GM21529 (cell line): ENCODE data around the gene CPNE2.
A peak's percentile ranks its signal among the peaks of the same experiment; 100 is the strongest.
"Not testable (repeated sequence)": the region's sequence is repeated elsewhere in the genome, so short reads cannot be mapped to it uniquely, and the experiment has no call there.

Source experiments
- ATAC-seq: cut with Tn5 transposase; IDR thresholded peaks from one replicate; pipeline ENCODE4 v1.9.1; 2021; ENCODE audit not compliant: unreplicated experiment

CPNE2 gene

DNA sequence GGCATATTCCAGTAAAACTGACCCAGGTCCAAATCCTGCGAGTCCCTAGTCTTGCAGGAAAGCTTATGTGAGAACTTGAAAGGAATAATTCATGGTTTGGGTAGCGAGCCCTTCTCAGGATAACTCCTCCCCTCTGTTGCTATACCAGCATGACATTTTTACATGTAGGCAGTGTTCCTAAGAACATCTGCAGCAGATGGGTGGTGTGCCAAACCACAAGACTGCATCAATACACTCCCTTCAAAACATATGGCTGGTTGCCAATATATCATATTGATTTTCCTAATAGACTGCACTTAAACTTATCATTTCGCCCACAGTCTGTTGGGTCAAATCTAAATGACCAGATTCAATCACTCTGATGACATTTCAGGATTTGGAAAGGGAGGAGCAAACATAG lies 73.6 kb downstream of the CPNE2 start:
- no peak for ATAC-seq

DNA sequence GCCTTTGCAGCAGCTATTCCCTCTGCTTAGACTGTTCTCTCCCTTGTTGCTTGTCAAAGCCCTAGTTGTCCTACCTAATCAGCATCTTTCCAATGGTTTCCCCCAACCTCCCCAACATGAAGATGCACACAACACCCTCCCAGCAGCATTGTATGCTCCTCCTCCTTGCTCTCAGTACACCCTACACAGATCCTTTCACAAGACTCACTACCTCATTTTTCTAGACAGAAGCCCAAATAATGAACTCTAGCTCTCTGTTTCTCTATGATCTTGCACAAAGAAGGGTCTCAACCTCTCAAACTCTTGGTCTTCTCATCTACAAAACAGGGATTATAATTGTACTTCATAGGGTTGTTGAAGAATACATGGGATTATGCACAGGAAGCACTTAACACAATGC lies 74.1 kb downstream of the CPNE2 start:
- no peak for ATAC-seq

DNA sequence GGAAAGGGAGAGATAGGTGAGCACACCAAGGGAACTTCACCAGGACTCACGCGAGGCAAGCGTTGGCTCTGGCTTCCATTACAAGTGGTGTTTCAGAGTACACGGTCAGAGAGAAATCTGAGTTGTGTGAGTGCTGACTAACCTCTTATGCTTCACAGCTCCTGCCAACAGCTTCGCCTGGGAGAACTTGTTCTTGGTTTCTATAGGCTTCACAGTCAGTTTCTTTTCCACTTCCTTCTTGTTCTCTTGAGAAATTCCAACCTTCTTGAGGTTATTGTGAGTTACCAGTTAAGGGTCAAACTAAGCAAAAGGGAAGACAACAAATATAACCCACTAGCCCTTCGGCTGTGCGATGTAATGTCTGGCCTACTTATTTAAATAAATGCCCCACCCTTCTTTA lies 74.6 kb downstream of the CPNE2 start:
- no peak for ATAC-seq

DNA sequence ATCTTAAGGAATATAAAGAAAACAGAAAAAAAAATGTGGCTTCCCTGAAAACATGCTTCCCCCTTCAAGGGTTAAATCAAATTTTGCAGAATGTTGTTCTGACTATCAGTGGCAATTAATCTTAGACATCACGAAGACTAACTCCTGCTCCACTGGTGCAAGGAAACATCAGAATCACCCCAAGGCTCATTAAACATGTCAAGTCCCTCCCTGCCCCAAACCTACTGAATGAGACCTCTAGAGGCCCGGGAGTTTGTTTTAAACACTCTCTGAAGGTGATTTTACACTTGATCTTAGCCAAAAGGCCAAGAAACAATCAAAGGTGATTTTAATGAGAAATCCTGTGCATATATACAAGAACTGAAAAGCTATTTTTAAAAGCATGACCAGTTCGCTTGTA lies 75.2 kb downstream of the CPNE2 start:
- no peak for ATAC-seq

DNA sequence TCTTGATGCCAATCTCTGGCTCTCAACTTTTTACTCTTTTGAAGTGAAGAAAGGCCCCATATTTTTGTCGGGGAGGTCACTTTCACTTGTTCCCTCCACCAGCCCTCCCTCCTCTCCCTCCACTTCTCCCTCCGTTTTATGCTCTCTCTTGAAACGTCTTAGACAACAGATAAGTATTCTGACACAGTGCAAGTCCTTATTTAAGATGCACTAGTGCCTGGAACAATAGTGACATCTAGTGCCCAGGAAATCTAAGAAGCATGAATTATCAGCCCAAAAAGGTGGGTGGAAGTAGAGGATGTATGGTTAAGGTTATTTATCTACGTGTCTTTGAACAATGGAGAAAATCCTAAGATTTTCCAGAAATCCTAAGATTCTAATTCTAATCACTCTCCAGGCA lies 75.6 kb downstream of the CPNE2 start:
- ATAC-seq, result no peak

DNA sequence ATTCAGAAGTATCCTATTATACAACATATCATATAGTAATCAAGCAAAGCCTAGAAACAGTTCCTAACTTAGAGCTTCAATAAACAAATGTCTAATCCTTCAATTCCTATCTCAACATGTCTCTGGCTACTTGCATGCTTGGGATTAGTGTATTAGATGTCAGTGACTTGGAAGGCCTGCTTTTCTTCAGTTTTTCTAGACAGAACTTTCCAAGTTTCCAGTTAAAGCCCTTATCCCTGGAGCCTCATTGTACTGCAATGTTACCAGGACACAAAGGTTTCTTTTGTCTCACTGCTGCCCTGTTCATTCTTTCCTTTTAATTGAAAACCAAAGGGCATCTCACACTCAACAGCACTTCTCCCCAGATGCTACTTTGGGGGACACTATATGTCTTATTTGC lies 76.9 kb downstream of the CPNE2 start:
- no peak for ATAC-seq

DNA sequence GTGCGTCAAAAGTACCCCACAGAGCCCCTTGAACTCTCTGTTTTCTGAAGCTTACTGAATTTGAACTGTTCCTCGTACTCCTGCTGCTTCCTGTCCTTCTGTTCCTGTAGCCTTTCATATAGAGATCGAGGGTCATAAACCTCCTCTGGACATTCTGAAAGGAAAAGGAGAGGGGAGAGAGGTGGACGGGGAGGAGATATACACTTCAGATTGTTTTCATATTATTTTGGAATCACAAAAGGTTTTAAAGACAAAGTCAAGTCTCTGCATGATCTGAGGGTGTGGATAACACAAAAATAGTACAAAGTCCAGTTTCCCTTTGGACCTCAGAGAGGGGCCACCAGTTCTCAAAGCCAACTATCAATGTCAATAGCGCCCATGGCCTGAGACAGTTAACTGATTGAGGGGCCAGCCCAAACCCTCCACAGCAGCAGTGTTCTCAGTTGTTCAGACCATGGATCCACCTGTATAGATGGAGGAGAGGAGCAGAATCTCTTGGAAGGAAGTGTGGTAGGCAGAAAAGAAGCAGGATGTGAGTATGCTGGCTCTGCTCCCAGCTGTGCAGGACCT lies 80.4 kb downstream of the CPNE2 start:
- no peak for ATAC-seq

DNA sequence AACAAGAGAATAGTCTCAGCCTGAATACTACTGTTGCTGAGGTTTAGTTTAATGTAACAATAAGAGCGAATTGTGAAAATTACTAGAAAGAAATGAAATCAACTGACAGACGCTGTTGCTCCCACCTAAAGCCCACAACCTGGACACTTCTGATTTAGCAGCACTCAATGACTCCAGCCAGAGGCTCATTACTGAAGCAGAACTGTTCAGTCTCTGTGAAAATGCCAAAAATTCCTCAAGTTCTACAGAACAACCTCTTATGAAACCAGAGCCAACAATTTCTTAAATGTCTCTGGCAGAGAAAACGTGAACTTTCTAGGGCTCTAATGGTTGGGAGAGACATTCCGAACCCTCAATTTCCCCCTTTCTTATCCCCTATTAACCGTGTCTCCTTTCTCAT lies 83.5 kb downstream of the CPNE2 start:
- no peak for ATAC-seq

DNA sequence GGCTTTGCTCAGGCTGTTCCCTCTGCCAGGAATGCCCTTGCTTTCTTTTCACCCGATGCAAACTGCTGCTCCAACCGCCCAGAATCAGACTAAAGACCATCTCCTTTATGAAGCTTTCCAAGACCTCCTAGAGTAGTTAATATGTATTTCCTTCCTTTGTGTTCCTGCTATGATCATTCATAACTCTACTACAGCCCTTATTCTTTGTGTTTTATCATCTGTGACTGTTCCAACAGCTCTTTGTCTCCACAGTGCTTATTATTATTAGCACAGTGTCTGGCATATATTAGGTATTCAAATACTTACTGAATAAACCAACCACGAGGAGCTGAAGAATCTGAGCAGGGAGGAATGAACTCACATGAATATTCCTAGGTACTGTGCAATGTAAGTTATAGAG lies 85.8 kb downstream of the CPNE2 start:
- ATAC-seq, result no peak

DNA sequence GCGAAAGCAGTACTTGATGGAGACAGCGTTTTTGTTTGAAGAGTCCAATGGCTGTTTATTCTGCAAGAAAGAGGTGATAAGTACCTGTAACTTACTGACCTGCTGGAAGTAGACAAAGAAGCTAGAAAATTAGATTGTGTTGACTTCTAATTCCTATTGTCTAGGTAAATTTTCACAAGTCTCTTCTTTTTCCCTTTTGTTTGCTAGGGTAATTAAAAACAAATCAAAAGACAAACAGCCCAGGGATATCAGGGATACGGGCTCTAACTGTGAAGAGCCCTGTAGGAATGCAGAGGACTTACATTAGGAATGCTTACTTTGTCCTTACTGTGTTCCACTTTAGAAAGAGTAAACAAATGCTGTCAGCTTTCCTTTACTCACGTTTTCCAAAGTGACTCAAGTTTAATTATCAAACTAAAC lies 86.4 kb downstream of the CPNE2 start:
- no peak for ATAC-seq

DNA sequence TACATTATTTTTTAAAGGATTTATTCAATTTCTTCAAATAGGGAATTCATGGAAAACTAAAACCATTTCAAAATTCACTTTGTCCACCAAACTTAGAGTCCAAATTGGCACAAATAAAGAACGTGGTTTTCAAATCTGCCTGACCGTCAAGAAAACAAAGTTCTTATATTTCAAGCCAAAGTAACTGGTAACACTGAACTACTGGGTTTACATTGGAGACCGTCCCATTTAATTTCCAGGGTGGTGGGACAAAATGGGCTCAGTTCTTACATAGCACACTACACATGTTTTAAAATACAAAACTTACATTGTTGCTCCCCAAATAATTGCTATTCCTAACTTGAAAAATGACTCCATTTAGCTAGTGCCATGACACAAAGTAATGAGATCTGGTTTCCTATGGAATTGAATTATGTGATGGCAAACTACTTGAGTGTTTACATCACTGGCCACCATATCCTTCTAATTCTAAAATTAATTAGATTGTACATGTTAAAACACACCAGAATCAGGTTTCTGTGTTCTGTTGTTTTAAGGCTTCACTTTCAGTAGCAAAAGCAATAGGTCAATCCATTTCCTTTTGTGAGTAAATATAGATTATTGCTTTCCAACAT lies 86.9 kb downstream of the CPNE2 start:
- no peak for ATAC-seq

DNA sequence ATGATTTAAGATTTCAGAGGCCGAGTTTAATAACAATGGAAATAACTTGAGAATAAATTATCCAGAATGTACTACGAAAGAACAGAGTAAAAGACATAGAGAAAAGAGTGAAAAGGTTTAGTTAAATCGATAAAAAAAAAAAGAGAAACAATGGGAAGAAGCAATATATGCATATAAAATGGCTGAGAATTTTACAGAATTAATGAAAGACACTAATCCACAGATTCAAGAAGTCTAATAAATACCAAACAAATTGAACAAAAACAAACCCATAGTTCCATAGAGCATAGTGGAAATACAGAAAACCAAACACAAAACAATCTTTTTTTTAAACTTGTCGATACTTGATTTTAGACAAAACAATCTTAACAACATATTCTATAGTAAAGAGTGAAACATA lies 91.7 kb downstream of the CPNE2 start:
- ATAC-seq, result no peak

DNA sequence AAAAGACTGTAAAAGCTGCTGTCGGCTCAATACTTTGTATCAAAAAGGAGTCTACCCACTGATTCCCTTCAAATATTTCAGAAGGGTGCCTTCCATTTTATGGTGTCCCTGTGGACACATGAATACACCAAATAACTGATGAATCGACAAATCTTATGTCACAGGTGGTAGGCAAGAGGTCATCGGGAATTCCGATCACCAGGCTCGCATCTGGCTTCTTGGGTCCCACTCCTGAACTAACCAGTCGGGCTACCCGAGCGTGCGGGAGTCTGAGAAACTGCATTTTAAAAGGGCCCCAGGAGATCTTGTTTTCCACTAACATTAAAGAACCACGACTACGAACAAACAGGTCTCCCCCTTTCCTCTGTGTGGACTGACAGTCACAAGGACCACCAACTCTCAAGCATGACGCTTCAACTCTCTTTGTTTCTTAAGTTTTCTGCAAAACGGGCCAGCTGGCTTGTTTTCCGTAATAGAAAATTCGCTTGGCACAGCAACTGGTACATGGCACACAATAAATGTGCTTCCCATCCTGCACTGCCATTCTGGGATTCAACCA lies 92.6 kb downstream of the CPNE2 start:
- no peak for ATAC-seq

DNA sequence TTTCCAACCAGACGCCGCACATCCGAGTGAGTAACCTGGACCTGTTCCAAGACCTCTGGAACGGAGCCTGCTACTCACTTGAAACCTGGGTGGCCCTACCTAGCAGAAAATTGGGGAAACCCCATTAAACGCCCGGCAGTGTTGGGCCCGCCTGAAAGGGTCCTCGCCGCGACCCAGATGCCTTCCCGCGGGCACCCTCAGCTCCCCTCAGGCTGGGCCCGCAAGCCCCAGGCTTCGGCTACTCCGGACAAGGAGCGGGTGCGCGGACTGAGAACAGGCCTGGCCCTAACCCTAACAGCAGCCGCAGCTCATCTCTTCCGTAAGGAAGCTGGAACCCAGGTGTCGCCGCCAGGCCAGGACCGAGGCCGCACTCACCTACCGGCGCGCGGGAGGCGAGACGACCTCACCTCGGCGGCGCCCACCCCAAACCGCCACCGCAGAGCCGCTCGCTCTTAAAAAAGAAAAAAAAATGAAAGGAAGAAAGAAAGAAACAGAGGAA lies 93.1 kb downstream of the CPNE2 start:
- ATAC-seq, result peak; percentile 29

DNA sequence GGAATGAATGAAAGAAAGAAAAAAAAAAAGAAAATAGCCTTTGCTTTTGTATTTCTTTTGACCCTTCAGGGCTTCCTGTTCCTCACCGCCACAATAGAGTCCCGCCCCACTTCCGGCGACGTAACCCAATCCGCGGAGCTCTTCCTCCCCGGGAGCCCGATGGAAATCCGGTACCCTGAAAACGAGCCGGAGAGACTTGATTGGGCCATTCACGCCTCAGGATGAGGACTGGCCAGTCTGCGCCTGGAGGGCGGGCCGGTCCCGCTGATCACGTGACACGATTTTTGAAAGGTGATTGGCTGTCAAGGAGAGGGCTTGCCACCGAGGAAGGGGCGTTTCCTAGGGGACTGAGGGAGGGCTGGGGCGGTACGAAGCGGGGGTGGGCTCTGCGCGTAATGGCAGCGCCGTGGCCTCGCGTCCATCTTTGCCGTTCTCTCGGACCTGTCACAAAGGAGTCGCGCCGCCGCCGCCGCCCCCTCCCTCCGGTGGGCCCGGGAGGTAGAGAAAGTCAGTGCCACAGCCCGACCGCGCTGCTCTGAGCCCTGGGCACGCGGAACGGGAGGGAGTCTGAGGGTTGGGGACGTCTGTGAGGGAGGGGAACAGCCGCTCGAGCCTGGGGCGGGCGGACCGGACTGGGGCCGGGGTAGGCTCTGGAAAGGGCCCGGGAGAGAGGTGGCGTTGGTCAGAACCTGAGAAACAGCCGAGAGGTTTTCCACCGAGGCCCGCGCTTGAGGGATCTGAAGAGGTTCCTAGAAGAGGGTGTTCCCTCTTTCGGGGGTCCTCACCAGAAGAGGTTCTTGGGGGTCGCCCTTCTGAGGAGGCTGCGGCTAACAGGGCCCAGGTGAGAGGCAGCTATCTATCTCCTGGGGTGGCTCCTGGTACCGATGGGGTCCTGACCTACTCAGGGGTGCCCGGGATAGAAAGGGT lies 93.8 kb downstream of the CPNE2 start, which contains the start of the genes PSME3IP1 and RSPRY1:
PSME3IP1 (minus strand) TSS at position 95 of the 927 bp plus-strand sequence. CDS start 12,185 bp downstream, outside the sequence.
RSPRY1 (plus strand) TSS at position 385 of the 927 bp plus-strand sequence. CDS start 18,330 bp downstream, outside the sequence.
- peak; percentile 88 for ATAC-seq

DNA sequence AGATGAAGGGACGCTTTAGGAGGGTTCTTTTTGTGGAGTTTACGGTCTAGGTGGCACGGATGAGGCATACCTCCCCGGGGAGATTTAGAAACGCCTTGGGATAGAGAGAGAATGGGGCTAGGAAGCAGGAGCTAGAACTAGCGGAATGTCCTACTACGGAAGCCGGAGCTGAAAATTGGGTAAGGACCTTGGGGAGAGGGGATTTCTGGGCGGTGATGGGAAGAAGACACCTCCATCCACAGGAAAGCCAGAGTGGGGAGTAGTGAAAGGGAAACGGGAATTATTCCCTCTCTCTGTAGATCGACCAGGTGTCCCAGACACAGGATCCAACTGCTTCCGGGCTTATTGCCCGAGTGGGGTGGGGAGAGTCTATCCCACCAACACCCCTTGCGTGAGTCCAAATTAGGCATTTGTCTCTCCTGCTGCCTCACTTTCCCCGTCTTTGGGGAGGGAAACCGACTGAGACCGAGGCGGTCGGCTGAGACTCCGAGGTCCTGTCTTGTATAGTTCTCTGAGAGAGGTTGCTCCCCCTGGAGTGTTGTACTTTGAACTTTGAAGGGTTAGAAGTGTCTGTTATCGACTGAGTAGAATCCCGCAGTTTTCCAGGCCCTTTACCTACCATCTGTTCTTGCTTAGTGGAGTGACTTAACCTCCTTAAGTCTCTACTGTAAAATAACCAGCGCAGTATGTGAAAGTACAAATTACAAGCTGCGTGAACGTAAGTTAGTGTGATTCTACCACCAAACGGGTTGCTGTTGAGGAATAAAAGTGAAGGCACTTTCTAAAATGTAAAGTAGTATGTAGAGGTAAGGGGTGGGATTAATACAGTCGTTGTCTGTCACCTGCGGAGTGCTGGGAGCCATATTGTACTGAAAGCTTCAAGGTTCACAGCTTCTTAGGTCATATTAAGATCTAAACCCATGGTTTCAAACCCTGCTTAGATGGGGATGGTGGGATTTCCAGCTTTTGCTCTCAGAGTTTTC lies 94.8 kb downstream of the CPNE2 start:
- ATAC-seq, result no peak

DNA sequence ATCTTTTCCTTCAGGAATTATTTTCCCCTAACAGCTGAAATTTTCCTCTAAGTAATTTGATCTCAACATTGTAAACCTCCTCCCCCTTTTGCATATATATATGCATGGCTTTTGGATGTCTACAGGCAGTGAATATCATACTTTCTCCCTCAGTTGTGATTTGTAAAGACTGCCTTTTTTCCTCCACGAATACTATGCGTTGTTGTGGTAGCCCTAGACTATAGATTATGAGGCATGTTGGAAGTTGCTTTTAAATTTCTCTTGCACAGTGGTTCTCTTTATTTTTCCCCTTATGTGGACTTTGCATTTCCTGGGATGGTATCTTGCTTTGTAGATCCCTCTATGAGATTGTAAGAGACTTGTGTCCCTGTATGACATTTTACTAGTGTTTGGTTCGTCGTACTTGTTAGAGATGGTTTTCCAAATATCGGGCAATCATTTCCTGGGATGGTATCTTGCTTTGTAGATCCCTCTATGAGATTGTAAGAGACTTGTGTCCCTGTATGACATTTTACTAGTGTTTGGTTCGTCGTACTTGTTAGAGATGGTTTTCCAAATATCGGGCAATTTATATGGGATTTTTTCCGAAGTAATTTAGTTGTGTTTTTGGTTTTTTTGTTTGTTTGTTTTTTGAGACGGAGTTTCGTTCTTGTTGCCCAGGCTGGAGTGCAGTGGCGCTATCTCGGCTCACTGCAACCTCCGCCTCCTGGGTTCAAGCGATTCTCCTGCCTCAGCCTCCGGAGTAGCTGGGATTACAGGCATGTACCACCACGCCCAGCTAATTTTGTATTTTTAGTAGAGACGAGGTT lies 95.7 kb downstream of the CPNE2 start:
- ATAC-seq, result not testable (repeated sequence)

DNA sequence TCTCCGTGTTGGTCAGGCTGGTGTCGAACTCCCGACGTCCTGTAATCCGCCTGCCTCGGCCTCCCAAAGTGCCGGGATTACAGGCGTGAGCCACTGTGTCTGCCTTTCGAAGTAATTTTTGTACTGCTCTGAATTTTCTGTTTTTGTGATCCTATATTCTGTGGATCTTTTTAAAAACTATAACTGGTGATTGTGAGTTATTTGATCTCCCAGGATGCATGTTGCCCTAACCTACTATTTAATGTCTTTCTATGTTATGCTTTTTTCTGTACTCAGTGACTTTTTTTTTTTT lies 96.3 kb downstream of the CPNE2 start:
- ATAC-seq, result no peak

DNA sequence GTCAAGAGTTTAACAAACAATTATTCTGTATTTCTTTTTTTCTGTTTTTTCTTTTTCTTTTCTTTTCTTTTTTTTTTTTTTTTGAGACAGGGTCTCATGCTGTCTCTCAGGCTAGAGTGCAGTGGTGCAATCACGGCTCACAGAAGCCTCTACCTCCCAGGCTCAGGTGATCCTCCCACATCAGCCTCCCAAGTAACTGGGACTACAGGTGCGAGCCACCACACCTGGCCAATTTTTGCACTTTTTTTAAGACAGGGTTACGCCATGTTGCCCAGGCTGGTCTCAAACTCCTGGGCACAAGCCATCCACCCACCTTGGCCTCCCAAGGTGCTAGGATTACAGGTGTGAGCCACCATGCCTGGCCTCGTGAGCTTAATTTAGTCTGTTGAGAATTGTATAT lies 97.1 kb downstream of the CPNE2 start:
- not testable (repeated sequence) for ATAC-seq

DNA sequence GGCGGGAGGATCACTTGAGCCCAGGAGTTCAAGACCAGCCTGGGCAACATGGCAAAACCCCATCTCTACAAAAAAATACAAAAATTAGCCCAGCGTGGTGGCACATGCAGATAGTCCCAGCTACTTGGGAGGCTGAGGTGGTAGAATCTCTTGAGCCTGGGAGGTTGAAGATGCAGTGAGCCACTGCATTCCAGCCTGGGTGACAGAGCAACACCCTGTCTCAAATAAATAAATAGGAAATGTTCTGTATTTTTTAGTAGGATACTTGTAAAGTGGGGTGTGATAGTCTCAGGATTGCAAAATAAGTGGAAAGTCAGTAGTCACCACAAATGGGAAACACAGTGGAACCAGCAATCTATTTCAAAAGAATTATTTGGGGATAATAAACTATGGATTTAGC lies 97.8 kb downstream of the CPNE2 start:
- ATAC-seq, result no peak
